ENCODE data around the gene PLCH1. TPM values are rescaled to one million over a fixed set of nuclear protein-coding genes. Genes with fewer than 3 reads are reported as not detected.

PLCH1 gene
- total and polyA plus RNA-seq, 2 of the 13 experiments (the other 11 are each of a cell fraction or from before 2014, with no cell fraction given) = 2.0 to 3.0 TPM

DNA sequence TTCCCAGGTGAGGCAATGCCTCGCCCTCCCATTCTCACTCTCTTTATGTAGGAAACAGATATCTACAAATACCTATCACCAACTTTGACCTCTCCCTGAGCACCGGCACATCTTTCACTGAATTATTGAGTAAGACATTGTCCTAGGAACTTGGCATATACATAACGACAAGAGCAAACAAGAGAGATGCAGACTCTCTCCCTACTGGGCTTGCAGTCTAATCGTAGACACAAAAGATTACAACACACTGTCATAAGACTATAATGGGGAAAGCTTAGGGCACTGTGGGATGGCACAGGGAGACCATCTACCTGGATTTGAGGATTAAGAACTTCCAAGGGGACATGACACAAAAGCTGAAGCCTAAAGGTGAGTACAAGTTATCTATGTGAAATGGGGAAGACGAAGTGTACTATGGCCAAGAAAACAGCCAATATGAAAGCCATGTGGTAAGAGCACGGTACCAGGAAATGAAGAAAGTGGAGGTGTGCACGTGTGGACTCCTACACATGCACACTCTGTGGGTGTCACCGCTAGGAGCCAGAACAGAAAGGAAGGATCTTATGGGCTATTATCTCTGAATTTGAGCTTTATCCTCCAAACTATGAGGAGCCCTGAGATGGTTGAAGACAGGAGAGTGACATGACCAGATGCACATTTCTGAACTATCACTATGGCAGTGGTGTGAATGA, 232.6 kb downstream of the PLCH1 start:
- ATAC-seq = no peak
- intact Hi-C loops (cut with micrococcal nuclease; ENCODE audit: unreplicated experiment) (no loop called here), in situ Hi-C loops (cut with HindIII; ENCODE audit: extremely low pct_ligation_motif_present, low pct_unique_long_range_greater_than_20kb) (no loop called here)
- no peak overlapping the region for H3K27ac ChIP-seq (ENCODE audit: extremely low read length, insufficient read depth, low read length)
- TF ChIP-seq BORCS8-MEF2B (CRISPR knock-in tag; IDR thresholded peaks at IDR 0.05) (no peak), ZNF737 (CRISPR knock-in tag; IDR thresholded peaks at IDR 0.05; ENCODE audit: borderline replicate concordance) (no peak), GPN1 (CRISPR knock-in tag; IDR thresholded peaks at IDR 0.05; ENCODE audit: borderline replicate concordance) (no peak)
- H2AFZ ChIP-seq (ENCODE audit: low read length) = no peak overlapping the region
- H3K4me3 ChIP-seq (replicated peaks in 1 of 3; ENCODE audit: insufficient read depth in 1 of 3, low read depth in 2 of 3, low read length in 3 of 3) = no peak overlapping the region
- 74% methylated on average over 8 of the region's 8 CpGs for WGBS (ENCODE audit: low lambda C conversion rate)
- no TSS peak for BruUV-seq (replicated peaks)
- CTCF ChIA-PET (ENCODE audit: low intra/inter-chr PET ratio, low total read pairs) = no interaction called here
- no peaks in the 10 kb centered on the region; a peak in 1 of 5 replicates for H3K36me3 ChIP-seq (replicated peaks in 1 of 2; ENCODE audit: control insufficient read depth in 1 of 2, insufficient read depth in 2 of 2, low read length in 2 of 2)
- H3K9ac ChIP-seq (ENCODE audit: insufficient read depth, low read depth, low read length) = no peak overlapping the region
- H3K27me3 ChIP-seq (ENCODE audit: control insufficient read depth in 1 of 2, insufficient read depth in 2 of 2, low read length in 2 of 2) = no peaks in the 10 kb centered on the region
- FAIRE-seq = no peak
- H4K20me1 ChIP-seq (ENCODE audit: insufficient read depth, low read length) = no peaks in the 10 kb centered on the region
- POLR2A ChIA-PET = no interaction called here
- no peak overlapping the region for H3K4me2 ChIP-seq (ENCODE audit: low read depth, low read length)
- no peaks in the 10 kb centered on the region for H3K9me3 ChIP-seq (ENCODE audit: low read length)
- DNase-seq (ENCODE audit: low spot score) = peak; percentile 25
- no peaks in the 10 kb centered on the region for H3K79me2 ChIP-seq (ENCODE audit: insufficient read depth, low read length)
- H3K4me1 ChIP-seq (ENCODE audit: insufficient read depth, low read length) = no peaks in the 10 kb centered on the region

DNA sequence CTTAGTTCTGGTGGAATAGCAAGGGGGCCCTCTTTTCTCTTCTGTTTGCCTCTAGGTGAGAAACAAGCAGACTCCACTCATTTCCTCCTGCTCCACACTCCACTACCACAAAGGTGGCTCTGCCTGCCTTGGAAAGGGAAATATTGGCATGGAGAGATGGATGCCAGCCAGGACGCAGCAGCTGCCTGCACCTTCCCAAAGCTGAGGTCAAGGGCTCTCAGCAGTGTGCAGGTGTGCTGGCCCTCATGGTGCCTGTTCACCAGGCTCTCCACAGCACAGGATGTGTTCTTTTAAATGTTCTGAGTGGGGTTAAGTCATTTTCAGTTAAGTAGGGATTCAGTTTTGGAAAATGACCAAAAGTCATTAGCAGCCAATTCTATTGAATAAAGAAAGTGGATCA, 240.2 kb downstream of the PLCH1 start:
- FAIRE-seq (no peak), DNase-seq (ENCODE audit: low spot score) (no peak), ATAC-seq (no peak)
- TF ChIP-seq, protein P1, sequence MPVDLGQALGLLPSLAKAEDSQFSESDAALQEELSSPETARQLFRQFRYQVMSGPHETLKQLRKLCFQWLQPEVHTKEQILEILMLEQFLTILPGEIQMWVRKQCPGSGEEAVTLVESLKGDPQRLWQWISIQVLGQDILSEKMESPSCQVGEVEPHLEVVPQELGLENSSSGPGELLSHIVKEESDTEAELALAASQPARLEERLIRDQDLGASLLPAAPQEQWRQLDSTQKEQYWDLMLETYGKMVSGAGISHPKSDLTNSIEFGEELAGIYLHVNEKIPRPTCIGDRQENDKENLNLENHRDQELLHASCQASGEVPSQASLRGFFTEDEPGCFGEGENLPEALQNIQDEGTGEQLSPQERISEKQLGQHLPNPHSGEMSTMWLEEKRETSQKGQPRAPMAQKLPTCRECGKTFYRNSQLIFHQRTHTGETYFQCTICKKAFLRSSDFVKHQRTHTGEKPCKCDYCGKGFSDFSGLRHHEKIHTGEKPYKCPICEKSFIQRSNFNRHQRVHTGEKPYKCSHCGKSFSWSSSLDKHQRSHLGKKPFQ (CRISPR knock-in tag; IDR thresholded peaks at IDR 0.05; ENCODE audit: insufficient replicate concordance) = no peak
- no TSS peak for BruUV-seq (replicated peaks)
- no peaks in the 10 kb centered on the region for H4K20me1 ChIP-seq (ENCODE audit: insufficient read depth, low read length)
- no peak overlapping the region for H2AFZ ChIP-seq (ENCODE audit: low read length)
- H3K4me3 ChIP-seq (replicated peaks in 1 of 3; ENCODE audit: insufficient read depth in 1 of 3, low read depth in 2 of 3, low read length in 3 of 3) = no peak overlapping the region
- H3K9ac ChIP-seq (ENCODE audit: insufficient read depth, low read depth, low read length) = no peak overlapping the region
- intact Hi-C loops (cut with micrococcal nuclease; ENCODE audit: unreplicated experiment) (no loop called here), in situ Hi-C loops (cut with HindIII; ENCODE audit: extremely low pct_ligation_motif_present, low pct_unique_long_range_greater_than_20kb) (no loop called here)
- ChIA-PET CTCF (ENCODE audit: low intra/inter-chr PET ratio, low total read pairs) (no interaction called here), POLR2A (no interaction called here)
- no peaks in the 10 kb centered on the region for H3K4me1 ChIP-seq (ENCODE audit: insufficient read depth, low read length)
- WGBS (ENCODE audit: low lambda C conversion rate) = 94% methylated on average over 1 of the region's 1 CpG
- H3K9me3 ChIP-seq (ENCODE audit: low read length) = no peaks in the 10 kb centered on the region
- H3K27ac ChIP-seq (ENCODE audit: extremely low read length, insufficient read depth, low read length) = no peak overlapping the region
- H3K79me2 ChIP-seq (ENCODE audit: insufficient read depth, low read length) = no peaks in the 10 kb centered on the region
- 0 out of 5 replicates have a peak, but pooled peaks cover 0 to 3% of the 10 kb centered on the region in 2 experiments for H3K36me3 ChIP-seq (replicated peaks in 1 of 2; ENCODE audit: control insufficient read depth in 1 of 2, insufficient read depth in 2 of 2, low read length in 2 of 2)
- H3K4me2 ChIP-seq (ENCODE audit: low read depth, low read length) = no peak overlapping the region
- H3K27me3 ChIP-seq (ENCODE audit: control insufficient read depth in 1 of 2, insufficient read depth in 2 of 2, low read length in 2 of 2) = no peaks in the 10 kb centered on the region

All from HepG2 (cell line).